Heart left ventricle (tissue), 16 donors: Measurements from ENCODE around the gene CIRBP. TPM values are rescaled to one million over a fixed set of nuclear protein-coding genes. Genes with fewer than 3 reads are reported as not detected.

Experiments
- ATAC-seq, 4 donors: fragments of 200-7000 bp; cut with Tn5 transposase; one replicate each; pipeline ENCODE4 v1.9.1; 2020 to 2022; ENCODE audit warnings: moderate library complexity in 4 of 4, mild to moderate bottlenecking in 3 of 4, moderate number of reproducible peaks in 1 of 4
- DNase-seq, 5 donors: peaks; one replicate each; pipeline ENCODE4 v3.0.0-alpha.2; 2020
- H3K27ac ChIP-seq, 12 donors: fragments of 200-600 bp; sonication (generic) in 4 of 12; one replicate each; pipeline versions ENCODE4 v1.5.0 to v1.8.0; 2016 to 2022; ENCODE audit warnings: mild to moderate bottlenecking in 2 of 12
- H3K27me3 ChIP-seq, 9 donors: fragments of 200-600 bp; sonication (generic) in 2 of 9; one replicate each; pipeline versions ENCODE4 v1.5.1 to v1.8.0; 2016 to 2022; ENCODE audit warnings: mild to moderate bottlenecking in 3 of 9
- H3K36me3 ChIP-seq, 9 donors: fragments of 200-600 bp; sonication (generic) in 2 of 9; one replicate each; pipeline versions ENCODE4 v1.5.0 to v1.8.0; 2018 to 2022; ENCODE audit warnings: mild to moderate bottlenecking in 2 of 9
- H3K4me1 ChIP-seq, 12 donors: fragments of 200-600 bp; sonication (generic) in 4 of 12; one replicate each; pipeline versions ENCODE4 v1.5.0 to v1.8.0; 2016 to 2022; ENCODE audit warnings: mild to moderate bottlenecking in 3 of 12
- H3K4me3 ChIP-seq, 12 donors: fragments of 200-600 bp; sonication (generic) in 4 of 12; one replicate each; pipeline versions ENCODE4 v1.5.0 to v1.8.0; 2017 to 2022; ENCODE audit warnings: mild to moderate bottlenecking in 9 of 12, moderate library complexity in 4 of 12
- H3K9me3 ChIP-seq, 12 donors: fragments of 200-600 bp; sonication (generic) in 4 of 12; one replicate each; pipeline versions ENCODE4 v1.5.0 to v1.8.0; 2016 to 2022; ENCODE audit warnings: mild to moderate bottlenecking in 1 of 12
- CTCF ChIP-seq, 12 donors: fragments of 200-600 bp; sonication (generic) in 4 of 12; IDR thresholded peaks; one replicate each; pipeline versions ENCODE4 v1.5.0 to v1.8.0; 2018 to 2022; ENCODE audit warnings: antibody characterized with exemption in 12 of 12, mild to moderate bottlenecking in 5 of 12
- POLR2A ChIP-seq, 2 donors: fragments of 450-650 bp; IDR thresholded peaks; one replicate each; pipeline ENCODE4 v1.6.1; 2017; ENCODE audit warnings: antibody characterized with exemption in 2 of 2, mild to moderate bottlenecking in 2 of 2, moderate library complexity in 2 of 2
- whole genome bisulfite sequencing, 4 donors: extraction: QIAGEN DNeasy Blood & Tissue Kit in 2 of 4; methylation state at CpG; one replicate each; pipeline versions ENCODE4 v1.1.5 to v1.1.7; 2013 to 2018; 5-methylcytosine and 5-hydroxymethylcytosine counted together
- intact Hi-C, 10 donors: fragments of 100-400 bp; cut with DNase I; formaldehyde crosslinking; loops; one replicate each; pipeline versions ENCODE4 v1.11.1 to v1.14.2; 2022
- polyA plus RNA-seq, 2 donors: library from polyadenylated mRNA; stranded (reverse); fragments of 200-250 nt; gene quantifications; one replicate each; pipeline ENCODE4 v1.2.3, GENCODE V29; 2013
- total RNA-seq, 9 donors: library from RNA; depleted of rRNA in 2 of 9; stranded (reverse); fragments of >200 nt in 2 of 9; fragmentation: NEBNext Ultra II Directional in 3 of 9; extraction: Animal tissue kit (Norgen Biotek cat#: 25700) in 3 of 9; gene quantifications; one replicate each; pipeline versions ENCODE4 v1.1.0 to v1.2.4, GENCODE V29; 2016 to 2023
- donor health status: ischemic (EF 13 %, LVEDD 7.1; RV severe dilation, severe dysfunction).
- donor health status: healthy with polysubstance abuse.
- donor health status: DM: no; HTN: yes; CAD: no.
- donor health status: DM: no; HTN: no; CAD: no.
- donor health status: ischemic (EF 25% LVEDD 6.9; RV normal size, moderate dysfunction).
- donor health status: ischemic (EF 25% LVEDD 5.7; RV mildly dilated, moderate dysfunction).
- donor health status: healthy.
- donor health status: DM: yes; HTN: yes; CAD: no.
- donor health status: ischemic (EF 35%, LVEDD 5.7; RV mildly dilated, moderate dysfunction).
- donor health status: nonischemic (EF 11% LVEDD 7.7; RV severe dilation, severe dysfunction).
- donor health status: DM: yes; HTN: yes; CAD: no.
- donor health status: PGD.
- donor health status: ischemic (EF 29% LVEDD 5.4; RV normal size, mild dysfunction).
- donor health status: nonischemic (EF 23%, LVEDD 6.1; RV moderate dilation, normal function).

CIRBP gene
- total and polyA plus RNA-seq, 11 donors = 149 to 425 (median 269) TPM

- TF ChIP-seq POLR2A (IDR thresholded peaks at IDR 0.05) (no peak), CTCF (IDR thresholded peaks at IDR 0.05) (no peak)
- Histone ChIP-seq H3K27ac (no peak overlapping the region), H3K4me1 (peaks cover 0 to 6% (median 2%) of the 10 kb centered on the region in 12 donors), H3K9me3 (no peaks in the 10 kb centered on the region), H3K27me3 (peaks cover 0 to 51% (median 22%) of the 10 kb centered on the region in 9 donors), H3K4me3 (no peak overlapping the region), H3K36me3 (no peaks in the 10 kb centered on the region)
- intact Hi-C loops = loop anchor here in 2 of 10 donors (10.0 kb wide), 2 partner anchors 134 to 144 kb away; partner anchors contain the start of gene APC2 (in 1 of the 2)
- 84 to 88% (median 87%) methylated on average over 14 to 18 of the region's 18 CpGs for WGBS, 4 donors
- ATAC-seq (no peak), DNase-seq (no peak)
These were observed 41.7 kb downstream of the CIRBP start for GRCh38 chr19:1310853-1311180.

GRCh38 chr19:1311543-1312091 is 42.5 kb downstream of the CIRBP start:
- DNase-seq = no peak
- Histone ChIP-seq H3K36me3 (no peaks in the 10 kb centered on the region), H3K27me3 (peaks cover 5 to 59% (median 30%) of the 10 kb centered on the region in 9 donors), H3K4me1 (peaks cover 0 to 11% (median 5%) of the 10 kb centered on the region in 12 donors), H3K27ac (no peak overlapping the region), H3K9me3 (no peaks in the 10 kb centered on the region), H3K4me3 (no peak overlapping the region)
- no peak for TF ChIP-seq POLR2A (IDR thresholded peaks at IDR 0.05)
- no peak for TF ChIP-seq CTCF (IDR thresholded peaks at IDR 0.05)
- ATAC-seq = no peak
- intact Hi-C loops = loop anchor here in 2 of 10 donors (10.0 kb wide), 2 partner anchors 133 to 143 kb away; partner anchors contain the start of gene APC2 (in 1 of the 2)
- WGBS, 4 donors = 55 to 66% (median 60%) methylated on average over 8 to 21 of the region's 21 CpGs

GRCh38 chr19:1312767-1313694 is 43.9 kb downstream of the CIRBP start:
- intact Hi-C loops = loop anchor here in 2 of 10 donors (10.0 kb wide), 2 partner anchors 132 to 142 kb away; partner anchors contain the start of gene APC2 (in 1 of the 2)
- no peaks in the 10 kb centered on the region for H3K9me3 ChIP-seq
- no peaks in the 10 kb centered on the region for H3K36me3 ChIP-seq
- ATAC-seq = no peak
- no peak for DNase-seq
- H3K27ac ChIP-seq = no peak overlapping the region
- 64 to 79% (median 74%) methylated on average over 24 to 61 of the region's 61 CpGs for WGBS, 4 donors
- H3K4me1 ChIP-seq = peaks cover 0 to 11% (median 5%) of the 10 kb centered on the region in 12 donors
- H3K27me3 ChIP-seq = peaks cover 8 to 71% (median 38%) of the 10 kb centered on the region in 9 donors
- TF ChIP-seq POLR2A (IDR thresholded peaks at IDR 0.05) (no peak), CTCF (IDR thresholded peaks at IDR 0.05) (no peak)
- no peak overlapping the region for H3K4me3 ChIP-seq
